ENCODE data around the gene NXPH3. TPM values are rescaled to one million over a fixed set of nuclear protein-coding genes. Genes with fewer than 3 reads are reported as not detected.

The NXPH3 gene
- total and polyA plus RNA-seq, 2 of the 13 experiments (the other 11 are each of a cell fraction or from before 2014, with no cell fraction given), result 0.04 to 0.58 TPM

- POLR2A ChIA-PET, result interaction anchor here (3.2 kb wide), 1 partner anchor 106 kb away, joined by 11 read pairs; the partner anchor contains the start of gene SPOP
- intact Hi-C loops (cut with micrococcal nuclease; ENCODE audit: unreplicated experiment), result no loop called here
- no TSS peak for BruUV-seq (replicated peaks)
Observed at GRCh38 chr17:49571764-49572163, 3.9 kb upstream of the NXPH3 start.

More at GRCh38 chr17:49571764-49572163, 3.9 kb upstream of the NXPH3 start:
- no peak overlapping the region for H3K4me2 ChIP-seq (ENCODE audit: low read depth, low read length)
- CTCF ChIA-PET (ENCODE audit: low intra/inter-chr PET ratio, low total read pairs), result interaction anchor here (6.1 kb wide), 1 partner anchor 122 kb away, joined by 210 read pairs; no protein-coding TSS in a partner anchor
- H3K9ac ChIP-seq (ENCODE audit: insufficient read depth, low read depth, low read length), result no peak overlapping the region
- H3K9me3 ChIP-seq (ENCODE audit: low read length), result no peaks in the 10 kb centered on the region
- FAIRE-seq, result no peak
- WGBS (ENCODE audit: low lambda C conversion rate), result 1% methylated on average over 4 of the region's 4 CpGs
- H3K4me3 ChIP-seq (replicated peaks in 1 of 3; ENCODE audit: insufficient read depth in 1 of 3, low read depth in 2 of 3, low read length in 3 of 3), result no peak overlapping the region
- in situ Hi-C loops (cut with HindIII; ENCODE audit: extremely low pct_ligation_motif_present, low pct_unique_long_range_greater_than_20kb), result no loop called here
- peaks cover 0 to 52% of the 10 kb centered on the region in 2 experiments; a peak in 3 of 5 replicates for H3K27me3 ChIP-seq (ENCODE audit: control insufficient read depth in 1 of 2, insufficient read depth in 2 of 2, low read length in 2 of 2)
- no peak for ATAC-seq
- TF ChIP-seq ZNF841 (CRISPR knock-in tag; IDR thresholded peaks at IDR 0.05; ENCODE audit: borderline replicate concordance) (no peak), BCL6 (CRISPR knock-in tag; IDR thresholded peaks at IDR 0.05) (no peak), HES4 (CRISPR knock-in tag; IDR thresholded peaks at IDR 0.05; ENCODE audit: borderline replicate concordance) (no peak), NFIB (CRISPR knock-in tag; IDR thresholded peaks at IDR 0.05; ENCODE audit: borderline replicate concordance) (no peak), ZNF775 (CRISPR knock-in tag; IDR thresholded peaks at IDR 0.05; ENCODE audit: borderline replicate concordance) (no peak), ZNF280B (CRISPR knock-in tag; IDR thresholded peaks at IDR 0.05; ENCODE audit: borderline replicate concordance) (no peak), ZNF33B (CRISPR knock-in tag; IDR thresholded peaks at IDR 0.05) (no peak), ZNF777 (CRISPR knock-in tag; IDR thresholded peaks at IDR 0.05) (no peak), TSC22D2 (CRISPR knock-in tag; IDR thresholded peaks at IDR 0.05; ENCODE audit: borderline replicate concordance) (no peak), PBX2 (CRISPR knock-in tag; IDR thresholded peaks at IDR 0.05) (no peak)
- no peak overlapping the region for H3K27ac ChIP-seq (ENCODE audit: extremely low read length, insufficient read depth, low read length)
- H3K4me1 ChIP-seq (ENCODE audit: insufficient read depth, low read length), result peaks cover 42% of the 10 kb centered on the region
- DNase-seq (ENCODE audit: low spot score), result no peak
- H2AFZ ChIP-seq (ENCODE audit: low read length), result no peak overlapping the region
- H3K36me3 ChIP-seq (replicated peaks in 1 of 2; ENCODE audit: control insufficient read depth in 1 of 2, insufficient read depth in 2 of 2, low read length in 2 of 2), result no peaks in the 10 kb centered on the region
- H4K20me1 ChIP-seq (ENCODE audit: insufficient read depth, low read length), result no peaks in the 10 kb centered on the region
- no peaks in the 10 kb centered on the region for H3K79me2 ChIP-seq (ENCODE audit: insufficient read depth, low read length)

All from HepG2 (cell line).